ENCODE measurements around the gene KIF3C. TPM values are rescaled to one million over a fixed set of nuclear protein-coding genes. Genes with fewer than 3 reads are reported as not detected.
"Not testable (repeated sequence)": the region's sequence is repeated elsewhere in the genome, so short reads cannot be mapped to it uniquely, and the experiment has no call there.

Gene KIF3C
- total and polyA plus RNA-seq, 3 donors from 2014 or later: 7.1 to 9.8 (median 8.7) TPM

DNA sequence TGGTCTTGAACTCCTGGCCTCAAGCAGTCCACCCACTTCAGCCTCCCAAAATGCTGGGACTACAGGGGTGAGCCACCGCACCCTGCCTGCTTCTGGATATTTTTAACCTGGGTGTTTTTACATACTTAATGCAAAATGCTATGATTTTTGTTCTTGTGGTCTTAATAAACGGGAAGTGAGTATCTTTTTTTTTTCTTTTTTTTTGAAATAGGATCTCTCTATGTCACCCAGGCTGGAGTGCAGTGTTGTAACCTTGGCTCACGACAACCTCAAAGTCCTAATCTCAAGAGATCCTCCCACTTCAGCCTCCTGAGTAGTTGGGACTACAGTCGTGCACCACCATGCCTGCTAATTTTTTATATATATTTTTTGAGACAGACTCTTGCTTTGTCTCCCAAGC, 84.8 kb downstream of the KIF3C start:
- no peak for TF ChIP-seq POLR2A (IDR thresholded peaks at IDR 0.05)
- TF ChIP-seq, protein P1, sequence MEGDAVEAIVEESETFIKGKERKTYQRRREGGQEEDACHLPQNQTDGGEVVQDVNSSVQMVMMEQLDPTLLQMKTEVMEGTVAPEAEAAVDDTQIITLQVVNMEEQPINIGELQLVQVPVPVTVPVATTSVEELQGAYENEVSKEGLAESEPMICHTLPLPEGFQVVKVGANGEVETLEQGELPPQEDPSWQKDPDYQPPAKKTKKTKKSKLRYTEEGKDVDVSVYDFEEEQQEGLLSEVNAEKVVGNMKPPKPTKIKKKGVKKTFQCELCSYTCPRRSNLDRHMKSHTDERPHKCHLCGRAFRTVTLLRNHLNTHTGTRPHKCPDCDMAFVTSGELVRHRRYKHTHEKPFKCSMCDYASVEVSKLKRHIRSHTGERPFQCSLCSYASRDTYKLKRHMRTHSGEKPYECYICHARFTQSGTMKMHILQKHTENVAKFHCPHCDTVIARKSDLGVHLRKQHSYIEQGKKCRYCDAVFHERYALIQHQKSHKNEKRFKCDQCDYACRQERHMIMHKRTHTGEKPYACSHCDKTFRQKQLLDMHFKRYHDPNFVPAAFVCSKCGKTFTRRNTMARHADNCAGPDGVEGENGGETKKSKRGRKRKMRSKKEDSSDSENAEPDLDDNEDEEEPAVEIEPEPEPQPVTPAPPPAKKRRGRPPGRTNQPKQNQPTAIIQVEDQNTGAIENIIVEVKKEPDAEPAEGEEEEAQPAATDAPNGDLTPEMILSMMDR (IDR thresholded peaks at IDR 0.05): no peak
- 61 to 69% methylated on average over 4 of the region's 4 CpGs for WGBS, 2 donors
- no peaks in the 10 kb centered on the region for H3K36me3 ChIP-seq (ENCODE audit: low read depth, missing control alignments)
- DNase-seq: no peak
- no peak overlapping the region for H3K27ac ChIP-seq
- H3K27me3 ChIP-seq: no peaks in the 10 kb centered on the region
- intact Hi-C loops (cut with DNase I; ENCODE audit: low total_unique reads): no loop called here
- H3K4me1 ChIP-seq: no peaks in the 10 kb centered on the region
- H3K9me3 ChIP-seq: no peaks in the 10 kb centered on the region
- no peak overlapping the region for H3K4me3 ChIP-seq

DNA sequence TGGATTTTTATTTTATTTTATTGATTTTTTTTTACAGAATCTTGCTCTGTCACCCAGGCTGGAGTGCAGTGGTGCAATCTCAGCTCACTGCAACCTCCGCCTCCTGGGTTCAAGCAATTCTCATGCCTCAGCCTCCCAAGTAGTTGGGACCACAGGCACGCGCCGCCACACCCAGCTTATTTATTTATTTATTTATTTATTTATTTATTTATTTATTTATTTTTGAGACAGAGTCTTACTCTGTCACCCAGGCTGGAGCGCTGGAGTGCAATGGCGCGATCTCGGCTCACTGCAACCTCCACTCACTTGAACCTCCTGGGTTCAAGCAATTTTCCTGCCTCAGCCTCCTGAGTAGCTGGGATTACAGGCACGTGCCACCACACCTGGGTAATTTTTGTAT, 86.0 kb downstream of the KIF3C start:
- intact Hi-C loops (cut with DNase I; ENCODE audit: low total_unique reads); H3K4me1 ChIP-seq: not testable (repeated sequence)
- 72 to 86% methylated on average over 8 to 9 of the region's 9 CpGs for WGBS, 2 donors

DNA sequence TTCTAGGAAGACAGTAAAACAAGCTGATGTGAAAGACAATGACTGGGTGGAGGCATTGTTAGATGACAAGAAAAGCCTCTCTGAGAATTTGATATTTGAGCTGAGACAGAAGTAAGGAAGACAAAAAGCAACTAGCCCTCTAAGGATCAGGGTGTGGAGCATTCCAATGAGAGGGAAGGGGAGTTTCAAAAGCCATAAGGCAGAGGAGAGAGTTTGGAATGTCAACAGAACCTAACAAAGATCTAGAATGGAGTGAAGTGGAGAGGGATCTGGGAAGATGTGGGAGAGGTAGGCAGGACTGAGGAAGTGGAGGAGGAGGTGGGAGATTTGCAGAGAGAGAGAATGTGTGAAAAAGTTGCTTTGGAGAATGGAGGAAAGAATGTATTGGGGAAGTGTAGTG, 86.7 kb downstream of the KIF3C start:
- DNase-seq: no peak
- H3K9me3 ChIP-seq: no peaks in the 10 kb centered on the region
- TF ChIP-seq POLR2A (IDR thresholded peaks at IDR 0.05): no peak
- TF ChIP-seq, protein P1 (IDR thresholded peaks at IDR 0.05): no peak
- no peak overlapping the region for H3K4me3 ChIP-seq
- no peaks in the 10 kb centered on the region for H3K27me3 ChIP-seq
- no peaks in the 10 kb centered on the region for H3K36me3 ChIP-seq (ENCODE audit: low read depth, missing control alignments)
- H3K27ac ChIP-seq: no peak overlapping the region
- no peaks in the 10 kb centered on the region for H3K4me1 ChIP-seq
- intact Hi-C loops (cut with DNase I; ENCODE audit: low total_unique reads): no loop called here

More for the DNA sequence above, 86.0 kb downstream of the KIF3C start:
- not testable (repeated sequence) for H3K27me3 ChIP-seq; H3K9me3 ChIP-seq; DNase-seq; H3K36me3 ChIP-seq (ENCODE audit: low read depth, missing control alignments); H3K27ac ChIP-seq; H3K4me3 ChIP-seq

DNA sequence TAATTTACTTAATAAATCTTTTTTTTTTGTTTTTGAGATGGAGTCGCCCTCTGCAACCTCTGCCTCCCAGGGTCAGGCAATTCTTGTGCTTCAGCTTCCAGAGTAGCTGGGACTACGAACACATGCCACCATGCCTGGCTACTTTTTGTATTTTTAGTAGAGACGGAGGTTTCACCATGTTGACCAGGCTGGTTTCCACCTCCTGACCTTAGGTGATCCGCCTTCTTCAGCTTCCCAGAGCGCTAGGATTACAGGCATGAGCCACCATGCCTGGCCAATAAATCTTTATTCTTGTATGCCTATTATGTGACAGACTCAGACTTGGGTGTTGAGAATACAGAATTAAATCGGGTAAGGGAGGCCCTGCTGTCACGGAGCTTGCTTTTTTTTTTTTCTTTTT, 87.3 kb downstream of the KIF3C start:
- no peaks in the 10 kb centered on the region for H3K4me1 ChIP-seq
- 88 to 93% methylated on average over 7 of the region's 7 CpGs for WGBS, 2 donors
- H3K4me3 ChIP-seq: no peak overlapping the region
- DNase-seq: no peak
- TF ChIP-seq, protein P1 (IDR thresholded peaks at IDR 0.05): no peak
- no peak for TF ChIP-seq POLR2A (IDR thresholded peaks at IDR 0.05)
- no peaks in the 10 kb centered on the region for H3K36me3 ChIP-seq (ENCODE audit: low read depth, missing control alignments)
- intact Hi-C loops (cut with DNase I; ENCODE audit: low total_unique reads): no loop called here
- H3K9me3 ChIP-seq: no peaks in the 10 kb centered on the region
- no peaks in the 10 kb centered on the region for H3K27me3 ChIP-seq
- H3K27ac ChIP-seq: no peak overlapping the region

DNA sequence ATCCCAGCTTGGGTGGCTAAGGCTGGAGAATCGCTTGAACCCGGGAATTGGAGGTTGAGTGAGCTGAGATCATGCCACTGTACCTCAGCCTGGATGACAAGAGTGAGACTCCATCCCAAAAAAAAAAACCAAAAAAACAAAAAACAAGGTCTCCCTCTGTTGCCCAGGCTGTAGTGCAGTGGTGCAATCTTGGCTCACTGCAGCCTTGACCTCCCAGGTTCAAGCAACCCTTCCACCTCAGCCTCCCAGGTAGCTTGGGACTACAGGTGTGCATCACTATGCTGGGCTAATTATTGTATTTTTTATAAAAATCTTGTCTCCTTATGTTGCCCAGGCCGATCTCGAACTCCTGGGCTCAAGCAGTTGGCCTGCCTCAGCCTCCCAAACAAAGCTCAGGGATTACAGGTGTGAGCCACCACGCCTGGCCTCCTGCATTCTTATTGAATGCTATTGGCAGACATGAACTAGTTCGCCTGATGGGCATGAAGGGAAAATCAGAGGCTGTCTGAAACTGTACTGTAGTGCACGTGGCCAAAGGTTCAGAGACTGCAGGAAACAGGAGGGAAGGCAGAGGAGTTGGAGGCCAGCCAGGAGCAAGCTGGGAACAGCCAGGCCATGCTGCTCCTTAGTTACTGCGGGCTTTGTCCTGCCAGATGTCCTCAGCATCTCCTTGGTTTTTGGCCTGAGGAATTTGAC, 88.0 kb downstream of the KIF3C start:
- H3K9me3 ChIP-seq: no peaks in the 10 kb centered on the region
- H3K27ac ChIP-seq: no peak overlapping the region
- TF ChIP-seq, protein P1 (IDR thresholded peaks at IDR 0.05): no peak
- TF ChIP-seq POLR2A (IDR thresholded peaks at IDR 0.05): no peak
- no peaks in the 10 kb centered on the region for H3K4me1 ChIP-seq
- WGBS, 2 donors: 64 to 75% methylated on average over 8 of the region's 8 CpGs
- no peaks in the 10 kb centered on the region for H3K36me3 ChIP-seq (ENCODE audit: low read depth, missing control alignments)
- DNase-seq: peak; percentile 73
- intact Hi-C loops (cut with DNase I; ENCODE audit: low total_unique reads): no loop called here
- H3K27me3 ChIP-seq: no peaks in the 10 kb centered on the region
- no peak overlapping the region for H3K4me3 ChIP-seq

Measured in testis (tissue), 3 donors.